ENCODE measurements around the gene TEAD4.

Gene TEAD4

DNA sequence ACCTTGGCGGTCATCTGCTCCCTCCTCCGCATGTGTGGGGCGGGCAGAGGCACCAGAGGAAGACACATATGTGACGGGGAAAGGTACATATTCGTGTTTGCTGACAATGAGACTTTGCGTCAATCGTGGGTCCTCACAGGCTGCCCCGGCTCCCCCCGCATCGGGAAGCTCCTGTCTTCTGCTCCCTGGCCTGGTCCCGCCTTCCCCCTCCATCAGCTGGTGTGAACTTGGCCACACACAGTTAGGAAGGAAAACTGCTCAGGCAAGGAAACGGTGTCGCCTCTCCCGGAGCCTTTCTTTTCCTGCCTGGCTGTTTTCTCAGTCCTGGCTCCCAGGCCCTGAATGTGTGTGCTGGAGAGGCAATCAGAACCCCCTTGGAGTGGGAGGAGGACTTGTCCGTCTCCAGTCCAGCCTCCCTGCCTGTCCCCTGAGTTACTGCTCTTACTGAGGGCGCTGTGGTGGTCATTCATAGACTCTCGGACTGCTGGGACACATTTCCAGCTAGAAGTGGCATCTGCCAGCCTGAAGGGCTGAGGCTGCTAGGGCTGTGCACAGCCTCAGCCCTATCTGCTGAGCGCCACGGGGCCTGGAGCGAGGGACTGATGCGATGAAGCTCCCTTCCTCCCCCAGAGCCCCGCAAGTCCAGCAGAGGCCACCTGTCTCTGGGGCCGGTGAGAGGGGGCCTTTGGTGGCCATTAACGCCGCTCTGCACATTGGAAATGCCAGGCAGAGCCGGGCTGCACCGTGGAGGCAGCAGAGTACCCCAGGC lies 73.8 kb downstream of the TEAD4 start:
- DNase-seq (ENCODE audit: low spot score), result no peak

DNA sequence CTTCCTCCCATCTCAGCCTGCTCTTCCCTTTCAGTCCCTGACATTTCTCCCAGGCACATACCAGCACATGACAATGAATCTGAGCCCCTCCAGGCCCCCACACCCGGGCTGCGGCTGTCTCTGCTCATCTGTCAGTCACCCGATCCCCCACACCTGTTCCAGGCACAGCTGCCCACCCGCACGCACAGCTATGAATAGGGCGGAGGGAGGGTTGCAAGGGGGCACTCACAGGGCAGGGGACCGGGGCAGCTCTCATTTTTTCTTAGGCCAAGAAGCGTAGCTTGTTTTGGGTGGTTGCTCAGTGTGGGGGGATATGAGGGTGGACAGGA lies 74.3 kb downstream of the TEAD4 start:
- DNase-seq (ENCODE audit: low spot score), result no peak

DNA sequence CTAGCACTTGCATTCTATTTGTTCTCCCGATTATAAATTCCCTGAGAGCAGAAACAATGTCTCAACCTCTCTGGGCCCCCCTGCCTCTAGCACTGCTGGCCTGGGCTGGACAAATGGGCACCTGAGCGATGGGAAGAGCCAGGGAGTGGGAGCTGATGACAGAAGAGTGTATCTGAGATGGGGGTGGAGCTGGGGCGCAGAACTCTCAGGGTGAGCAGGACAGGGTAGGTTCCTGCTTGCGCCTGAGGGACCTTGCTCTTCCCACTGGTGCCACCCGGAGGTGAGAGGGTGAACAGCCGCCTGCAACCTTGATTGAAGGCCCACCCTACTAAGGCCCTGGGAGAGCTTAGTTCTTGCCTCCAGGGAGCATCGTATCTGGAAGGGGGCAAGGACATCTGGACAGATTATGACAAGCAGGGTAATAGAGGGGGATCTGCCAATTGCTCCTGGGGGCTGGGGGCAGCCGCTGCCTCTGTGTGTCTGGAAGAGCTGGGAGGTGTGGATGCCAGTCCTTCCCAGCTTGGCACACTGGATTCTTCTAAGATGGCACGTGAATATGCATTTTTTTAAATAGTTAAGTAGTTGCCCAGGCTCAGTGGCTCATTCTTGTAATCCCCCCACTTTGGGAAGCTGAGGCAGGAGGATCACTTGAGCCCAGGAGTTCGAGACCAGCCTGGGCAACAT lies 75.0 kb downstream of the TEAD4 start:
- DNase-seq (ENCODE audit: low spot score), result peak; percentile 86

DNA sequence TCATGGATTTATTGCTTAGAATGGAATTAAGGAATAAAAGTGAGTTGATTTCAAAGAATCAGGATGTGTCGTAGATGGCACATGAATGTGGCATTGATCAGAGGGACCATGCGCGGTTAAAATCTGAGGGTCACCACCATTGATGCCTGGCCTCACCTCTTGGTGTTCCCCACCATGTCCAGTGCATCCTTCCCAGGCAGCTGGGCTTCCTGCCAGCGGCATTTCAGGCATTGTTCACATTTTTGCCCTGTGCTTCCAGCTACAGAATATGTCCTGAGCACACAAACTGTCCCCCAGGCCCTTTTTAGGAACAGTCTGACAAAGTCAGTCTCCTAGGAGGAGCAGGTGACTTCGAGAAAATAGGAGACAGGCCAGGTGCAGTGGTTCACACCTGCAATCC lies 76.0 kb downstream of the TEAD4 start:
- DNase-seq (ENCODE audit: low spot score), result no peak

DNA sequence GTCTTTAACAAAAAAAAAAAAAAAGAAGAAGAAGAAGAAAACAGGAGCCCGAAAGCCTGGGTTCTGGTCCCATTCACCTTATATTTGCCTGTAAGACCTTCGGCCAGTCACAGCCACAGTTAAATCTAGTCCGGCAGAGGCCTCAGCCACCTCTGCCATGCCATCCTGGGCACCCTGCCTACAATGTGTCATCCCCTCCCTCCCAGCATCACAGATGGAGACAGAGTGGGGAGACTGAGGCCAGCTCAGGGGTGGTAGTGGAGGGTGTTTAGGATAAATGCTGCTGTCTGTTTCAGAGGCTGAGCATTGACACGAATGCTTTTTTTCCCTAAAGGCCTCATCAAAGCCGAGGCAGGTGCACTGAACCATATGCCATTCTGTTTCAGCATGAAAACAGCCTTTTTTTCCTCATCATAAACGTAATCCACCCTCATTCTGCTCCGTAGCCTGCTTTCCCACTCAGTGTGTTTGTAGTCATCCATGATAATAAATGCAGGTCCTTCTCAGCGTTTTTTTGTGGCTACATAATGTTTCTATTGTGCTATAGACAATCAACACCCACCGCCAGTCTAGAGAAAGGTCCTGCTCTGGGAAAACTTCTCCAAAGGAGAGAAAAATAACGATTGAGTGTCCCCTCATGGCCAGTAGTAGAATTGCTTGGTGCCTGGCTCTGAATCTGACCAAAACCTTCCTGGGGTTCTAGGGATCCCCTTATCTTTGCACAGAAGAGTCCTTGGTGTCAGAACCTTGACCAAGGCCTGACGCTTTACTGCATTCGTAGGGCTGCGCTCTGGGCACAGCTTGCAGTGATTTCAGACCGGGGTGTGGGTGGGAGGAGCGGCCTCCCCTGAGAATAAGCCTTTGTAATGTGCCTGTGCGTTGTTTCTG lies 76.9 kb downstream of the TEAD4 start:
- DNase-seq (ENCODE audit: low spot score), result no peak

DNA sequence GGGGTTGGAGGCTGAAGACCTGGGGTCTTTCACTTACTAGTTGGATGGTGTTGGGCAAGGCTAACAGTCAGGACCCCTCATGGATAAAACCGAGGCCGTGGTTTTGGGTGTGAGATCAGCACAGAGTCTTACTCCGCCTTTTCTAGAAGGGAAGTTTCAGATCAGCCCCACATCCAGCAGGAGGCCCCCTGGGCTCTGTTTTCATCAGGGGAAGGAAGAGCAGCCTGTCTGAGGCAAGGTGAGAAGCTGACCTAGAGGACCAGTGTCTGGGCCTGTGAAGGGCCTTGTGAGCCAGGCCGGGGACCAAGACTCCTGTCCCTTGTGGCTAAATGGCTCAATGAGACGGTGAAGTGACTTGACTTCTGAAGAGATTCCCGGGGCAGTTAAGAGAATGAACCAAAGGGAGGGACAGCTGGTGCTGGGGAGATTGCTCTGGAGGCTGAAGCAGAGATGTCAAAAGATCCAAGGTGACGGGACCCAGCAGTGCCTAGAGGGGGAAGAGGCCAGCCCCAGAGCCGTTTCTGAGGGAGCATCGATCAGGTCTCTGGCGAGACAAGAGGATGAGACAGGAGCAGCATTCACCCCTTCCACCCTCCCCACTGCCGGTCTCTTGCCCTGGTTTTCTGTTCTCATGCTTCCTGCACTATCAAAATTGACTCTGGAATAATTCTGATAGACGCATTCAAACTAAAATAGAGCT lies 77.9 kb downstream of the TEAD4 start:
- DNase-seq (ENCODE audit: low spot score), result no peak

DNA sequence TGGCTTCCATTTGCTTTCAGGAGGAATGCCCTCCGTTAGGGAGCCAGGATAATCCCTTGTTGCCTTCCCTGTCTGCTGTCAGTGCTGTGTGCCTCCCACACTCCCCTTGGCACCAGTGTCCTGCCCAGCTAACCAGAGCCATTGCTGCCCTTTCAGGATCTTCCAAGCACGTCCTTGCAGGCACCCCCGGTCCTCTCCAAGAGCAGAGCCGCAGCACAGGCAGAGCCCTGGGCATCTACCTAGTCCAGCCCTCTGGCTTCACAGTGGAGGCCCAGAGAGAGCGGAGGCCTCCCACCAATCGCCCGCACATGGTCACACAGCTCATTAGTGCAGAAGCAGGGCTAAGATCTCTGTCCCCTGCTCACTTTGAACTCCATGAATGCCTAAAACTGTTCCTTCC lies 79.0 kb downstream of the TEAD4 start:
- DNase-seq (ENCODE audit: low spot score), result no peak

DNA sequence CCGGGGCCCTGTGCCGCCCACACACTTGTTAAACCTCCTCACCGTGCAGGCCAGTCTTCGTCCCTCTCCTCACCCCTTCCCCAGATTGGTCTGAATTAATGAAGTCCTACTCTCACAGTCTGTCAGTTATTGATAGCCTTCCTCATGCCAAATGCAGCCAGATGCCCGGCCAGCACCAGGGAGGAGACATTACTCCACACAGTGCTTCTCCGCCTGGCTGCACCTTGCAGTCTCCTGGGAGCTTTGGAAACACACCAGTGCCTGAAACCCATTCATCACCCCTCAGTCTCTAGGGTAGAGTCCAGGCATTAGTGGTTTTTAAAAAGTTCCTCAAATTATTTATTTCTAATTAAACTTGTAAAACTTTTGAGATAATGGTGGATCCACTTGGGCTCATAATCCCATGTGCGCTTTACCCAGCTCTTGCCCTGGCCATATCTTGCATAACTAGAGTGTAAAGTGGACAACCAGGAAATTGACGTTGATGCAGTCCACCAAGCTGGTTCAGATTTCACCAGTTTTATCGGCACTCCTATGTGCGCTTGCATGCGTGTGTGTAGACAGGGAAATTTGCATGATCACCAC lies 79.8 kb downstream of the TEAD4 start:
- no peak for DNase-seq (ENCODE audit: low spot score)

DNA sequence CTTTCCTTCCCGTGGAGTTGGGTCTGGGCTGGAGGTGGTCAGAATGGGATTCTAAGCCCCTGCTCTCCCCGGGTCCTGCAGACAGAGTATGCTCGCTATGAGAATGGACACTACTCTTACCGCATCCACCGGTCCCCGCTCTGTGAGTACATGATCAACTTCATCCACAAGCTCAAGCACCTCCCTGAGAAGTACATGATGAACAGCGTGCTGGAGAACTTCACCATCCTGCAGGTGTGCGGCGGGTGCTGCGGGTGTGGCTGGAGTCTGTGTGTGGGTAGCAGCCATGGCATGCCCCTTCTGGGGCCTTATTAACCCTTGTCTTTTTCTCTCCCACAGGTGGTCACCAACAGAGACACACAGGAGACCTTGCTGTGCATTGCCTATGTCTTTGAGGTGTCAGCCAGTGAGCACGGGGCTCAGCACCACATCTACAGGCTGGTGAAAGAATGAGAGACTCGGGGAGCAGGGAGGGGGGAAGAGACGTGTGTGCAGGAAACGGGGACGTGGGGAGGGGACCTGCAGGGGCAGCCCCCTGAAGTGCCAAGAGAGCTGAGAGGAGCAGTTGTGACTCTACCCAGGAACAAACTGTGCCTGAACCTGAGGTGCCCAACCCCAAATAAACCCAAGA lies 80.9 kb downstream of the TEAD4 start:
- no peak for DNase-seq (ENCODE audit: low spot score)

DNA sequence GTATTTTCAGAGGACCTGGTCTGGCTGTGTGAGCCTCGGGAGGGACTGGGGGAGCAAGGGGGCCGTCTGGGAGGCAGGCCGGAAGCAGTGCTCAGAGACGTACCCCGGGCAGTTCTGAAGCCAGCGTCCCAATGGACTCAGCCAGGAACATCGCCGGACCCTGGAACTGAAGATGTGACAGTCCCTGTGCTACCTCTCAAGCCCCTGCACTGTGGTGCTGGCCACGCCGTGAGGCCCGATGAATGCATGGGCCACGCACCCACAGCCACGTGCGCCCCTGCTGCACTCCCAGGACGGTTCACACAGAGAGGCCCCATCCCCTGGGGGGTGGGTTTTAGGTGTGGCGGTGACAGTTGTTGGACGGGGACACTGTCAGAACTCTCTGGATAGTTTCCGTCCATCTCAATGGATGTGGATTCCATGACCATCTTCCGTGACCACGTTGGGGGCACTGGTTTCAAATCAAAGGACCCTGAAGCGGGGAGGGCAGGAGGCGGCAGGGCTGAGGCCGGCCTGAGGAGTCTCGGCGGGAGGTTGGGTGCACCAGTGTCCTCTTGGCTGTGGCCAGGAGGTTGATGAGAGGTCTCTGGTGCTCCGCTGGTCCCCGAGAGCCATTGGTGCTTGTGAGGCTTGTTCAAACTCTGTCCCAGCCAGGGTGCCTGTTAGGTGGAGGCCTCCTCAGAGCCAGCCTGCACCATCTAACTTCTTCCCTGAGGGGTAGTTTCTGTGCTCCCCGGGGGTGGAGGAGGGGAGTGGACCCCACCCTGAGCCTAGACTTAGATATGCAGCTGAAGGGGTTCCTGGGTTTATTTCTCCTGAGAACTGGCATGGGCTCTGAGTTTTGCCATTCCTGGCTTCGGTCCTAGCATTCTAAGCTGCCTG lies 81.7 kb downstream of the TEAD4 start:
- peak; percentile 52 for DNase-seq (ENCODE audit: low spot score)

DNA sequence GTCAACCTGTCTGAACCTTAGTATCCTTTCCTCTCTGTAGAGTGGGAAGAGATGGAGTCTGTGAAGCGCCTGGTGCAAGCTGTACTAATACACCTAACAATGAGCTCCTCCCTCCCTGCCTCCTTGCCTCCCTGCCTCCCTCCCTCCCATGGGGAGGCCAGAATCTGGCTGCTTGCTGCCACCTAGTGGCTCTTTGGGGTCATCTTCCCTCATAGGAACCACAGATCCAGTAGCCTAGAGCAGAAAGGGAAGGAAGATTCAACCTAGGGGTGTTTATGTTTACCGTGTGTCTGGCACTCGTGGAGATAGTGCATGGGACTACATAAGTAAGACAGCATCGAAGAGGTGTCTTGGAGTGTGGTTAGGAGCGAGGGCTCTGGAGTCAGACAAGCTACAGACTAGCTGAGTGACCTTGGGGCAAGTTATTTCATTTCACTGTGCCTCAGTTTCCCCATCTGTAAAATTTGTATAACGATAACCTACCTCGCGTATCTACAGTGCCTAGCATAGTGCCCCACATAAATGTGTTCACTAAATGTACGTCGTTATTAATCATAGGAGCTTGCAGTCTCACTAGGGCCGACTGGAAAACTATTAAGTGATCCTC lies 82.5 kb downstream of the TEAD4 start:
- peak; percentile 84 for DNase-seq (ENCODE audit: low spot score)

DNA sequence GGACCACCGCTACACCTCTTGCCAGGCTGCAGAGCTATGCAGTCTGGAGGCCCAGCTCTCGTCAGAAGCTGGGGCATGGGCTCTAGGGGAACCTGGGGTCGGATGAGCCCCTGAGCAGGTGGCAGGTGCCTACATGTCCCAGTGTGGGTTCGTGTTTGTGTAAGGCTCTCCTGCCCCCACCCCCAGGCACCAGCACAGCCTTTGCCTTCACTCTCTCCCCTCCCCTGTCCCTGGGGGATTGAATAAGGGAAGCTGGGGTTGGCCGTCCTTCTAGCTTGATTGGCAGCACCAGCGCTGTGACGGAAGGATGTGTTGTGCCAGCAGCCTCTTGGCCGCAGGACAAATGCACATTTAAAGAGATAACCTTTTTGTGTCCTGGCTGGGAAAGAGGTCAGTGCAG lies 83.2 kb downstream of the TEAD4 start:
- no peak for DNase-seq (ENCODE audit: low spot score)

DNA sequence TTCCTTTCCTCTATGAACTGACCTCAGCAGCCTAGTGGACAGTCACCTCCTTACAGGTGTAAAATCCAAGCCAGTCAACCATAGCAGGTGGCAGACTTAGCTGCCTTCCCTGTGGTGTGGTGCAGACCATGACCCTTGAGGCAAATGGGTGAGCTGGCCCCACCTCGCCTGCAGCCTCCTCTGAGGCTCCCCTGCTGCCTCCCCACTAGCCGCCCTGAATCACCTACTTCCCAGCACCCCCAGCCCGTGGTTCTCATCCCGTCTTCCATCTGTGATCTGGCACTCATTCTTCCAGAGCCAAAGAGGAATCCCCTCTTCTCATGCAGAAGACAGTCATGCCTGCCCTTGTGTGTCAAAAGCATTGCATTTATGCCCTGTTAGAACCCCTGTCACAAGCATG lies 83.6 kb downstream of the TEAD4 start:
- no peak for DNase-seq (ENCODE audit: low spot score)

DNA sequence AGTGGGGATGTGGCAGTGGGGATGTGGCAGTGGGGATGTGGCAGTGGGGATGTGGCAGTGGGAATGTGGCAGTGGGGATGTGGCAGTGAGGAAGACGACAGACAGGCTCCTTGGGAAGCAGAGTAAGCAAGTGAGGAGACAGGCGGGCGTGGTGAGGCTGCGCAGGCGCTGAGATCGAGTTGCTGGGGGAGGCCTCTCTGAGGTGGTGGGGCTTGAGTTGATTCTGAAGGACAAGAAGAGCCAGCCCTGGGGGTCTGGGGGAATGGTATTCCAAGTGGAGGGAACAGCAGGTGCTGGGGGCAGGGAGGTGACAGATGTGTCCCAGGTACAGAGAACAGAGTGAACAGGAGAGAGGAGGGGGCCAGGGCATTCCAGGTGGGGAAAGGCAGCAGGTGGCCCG lies 84.2 kb downstream of the TEAD4 start:
- no peak for DNase-seq (ENCODE audit: low spot score)

DNA sequence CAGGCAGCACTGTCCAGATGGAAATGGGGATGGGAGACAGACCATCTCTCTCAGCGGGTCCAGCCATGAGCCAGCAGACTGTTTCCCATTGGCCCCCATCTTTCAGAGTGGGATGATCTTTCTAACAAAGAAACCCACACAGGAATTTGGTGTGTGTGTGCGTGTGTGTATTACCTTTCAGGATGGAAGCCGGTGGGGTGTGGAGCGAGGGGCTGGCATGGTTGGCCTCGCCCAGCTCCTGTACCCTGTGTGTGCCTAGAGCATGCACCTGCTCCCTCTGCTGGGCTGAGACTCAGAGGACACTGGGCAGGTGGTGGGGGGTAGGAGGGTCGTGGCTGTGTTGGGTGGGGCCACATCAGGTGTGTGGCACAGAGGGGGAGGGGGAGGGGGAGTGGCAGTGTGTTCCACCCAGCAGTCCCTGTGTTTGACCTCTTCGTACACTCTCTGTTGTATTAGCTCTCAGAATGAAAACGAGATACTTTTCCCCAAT lies 85.0 kb downstream of the TEAD4 start:
- no peak for DNase-seq (ENCODE audit: low spot score)

DNA sequence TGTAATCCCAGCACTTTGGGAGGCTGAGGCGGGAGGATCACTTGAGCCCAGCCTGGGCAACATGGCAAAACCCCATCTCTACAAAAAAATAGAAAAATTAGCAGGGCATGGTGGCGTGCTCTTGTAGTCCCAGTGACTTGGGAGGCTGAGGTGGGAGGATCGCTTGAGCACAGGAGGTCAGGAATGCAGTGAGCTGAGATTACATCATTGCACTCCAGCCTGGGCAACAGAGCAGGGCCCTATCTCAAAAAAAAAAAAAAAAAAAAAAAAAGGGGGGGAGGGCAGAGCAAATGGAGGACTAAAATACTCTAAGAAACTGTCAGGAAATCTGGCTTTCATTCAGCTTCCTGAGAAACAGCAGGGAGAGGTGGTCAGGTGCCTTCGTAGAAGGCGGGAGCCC lies 86.3 kb downstream of the TEAD4 start:
- DNase-seq (ENCODE audit: low spot score), result no peak

DNA sequence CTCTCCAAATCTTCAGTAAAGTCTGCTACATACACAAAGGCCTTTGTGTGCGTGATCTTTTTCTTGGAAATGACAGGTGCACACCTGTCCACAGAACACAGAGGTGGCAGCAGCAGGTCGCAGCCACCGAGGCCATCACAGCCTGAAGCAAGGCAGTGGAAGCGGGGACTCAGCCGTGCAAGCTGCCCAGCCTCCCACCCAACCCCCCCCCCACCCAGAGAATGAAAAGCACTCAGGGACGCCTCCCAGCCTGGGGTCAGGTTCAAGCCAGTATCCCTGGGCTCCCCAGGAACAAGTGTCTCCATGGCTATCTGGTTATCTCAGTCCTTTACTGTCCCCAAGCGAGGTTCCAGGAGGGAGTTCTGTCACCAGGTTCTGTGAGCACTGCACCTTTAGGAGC lies 86.8 kb downstream of the TEAD4 start:
- no peak for DNase-seq (ENCODE audit: low spot score)

DNA sequence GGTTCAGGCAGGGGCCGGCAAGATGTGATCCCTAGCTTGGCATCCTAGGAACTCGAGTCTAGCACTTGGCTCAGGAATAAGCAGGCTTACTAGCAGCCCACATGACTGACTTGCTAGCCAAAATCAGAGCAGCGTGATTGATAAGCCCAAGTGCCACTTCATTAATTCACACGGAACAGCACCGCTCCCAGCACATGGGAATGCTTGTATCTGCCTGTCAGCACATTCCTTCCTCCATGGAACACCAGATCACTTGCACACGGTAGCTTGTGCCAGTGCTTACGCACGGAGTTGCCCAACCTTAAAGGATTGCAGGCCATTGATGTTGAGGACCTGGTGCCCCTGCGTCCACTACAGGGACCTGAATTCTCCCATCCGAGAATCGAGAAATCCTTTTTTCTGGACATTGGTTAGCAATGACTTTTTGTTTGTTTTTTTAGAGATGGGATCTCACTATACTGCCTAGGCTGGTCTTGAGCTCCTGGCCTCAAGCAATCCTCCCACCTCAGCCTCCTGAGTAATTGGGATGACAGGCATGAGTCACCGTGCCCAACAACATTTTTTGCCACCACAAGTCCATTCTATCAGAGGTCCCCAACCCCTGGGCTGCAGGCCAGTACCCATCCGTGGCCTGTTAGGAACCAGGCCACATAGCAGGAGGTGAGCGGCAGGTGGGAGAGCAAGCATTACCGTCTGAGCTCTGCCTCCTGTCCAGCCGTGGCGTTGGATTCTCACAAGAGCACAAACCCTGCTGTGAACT lies 87.4 kb downstream of the TEAD4 start:
- DNase-seq (ENCODE audit: low spot score), result no peak

DNA sequence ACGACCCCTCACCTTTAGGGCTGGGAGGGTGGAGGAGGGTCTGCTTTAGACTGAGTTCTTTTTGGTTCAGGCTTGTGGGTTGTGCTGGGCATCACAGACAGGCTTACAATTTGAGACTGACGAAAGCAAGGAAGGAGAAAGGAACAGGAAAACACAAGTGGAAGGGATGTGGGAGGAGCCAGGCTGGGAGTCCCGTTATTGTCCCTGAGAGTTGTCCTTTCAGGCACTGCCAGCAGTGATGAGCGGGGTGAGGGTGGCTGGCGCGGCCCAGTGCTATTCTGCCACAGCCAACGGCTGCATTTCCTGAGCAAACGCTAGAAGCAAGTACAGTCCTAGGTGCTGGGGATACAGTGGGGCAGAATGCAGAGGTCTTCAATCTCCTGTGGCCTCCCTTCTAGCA lies 88.8 kb downstream of the TEAD4 start:
- DNase-seq (ENCODE audit: low spot score), result peak; percentile 50

All from ecto neural progenitor cell (in vitro differentiated cells).